ENCODE measurements around the gene UFD1.

Gene UFD1

GRCh38 chr22:19503367-19503766, 24.4 kb upstream of the UFD1 start:
- TF ChIP-seq FOXP2 (optimal IDR thresholded peaks at IDR 0.05; ENCODE audit: borderline replicate concordance, extremely low read depth, extremely low read length, insufficient read depth) (no peak), POLR2AphosphoS5 (IDR thresholded peaks at IDR 0.05; ENCODE audit: low read depth, low read length) (no peak), SIN3A (IDR thresholded peaks at IDR 0.05; ENCODE audit: borderline replicate concordance, insufficient read depth, low read length) (no peak), TAF1 (IDR thresholded peaks at IDR 0.05; ENCODE audit: borderline replicate concordance, insufficient read depth, low read length) (no peak)
- TF ChIP-seq, protein P1, sequence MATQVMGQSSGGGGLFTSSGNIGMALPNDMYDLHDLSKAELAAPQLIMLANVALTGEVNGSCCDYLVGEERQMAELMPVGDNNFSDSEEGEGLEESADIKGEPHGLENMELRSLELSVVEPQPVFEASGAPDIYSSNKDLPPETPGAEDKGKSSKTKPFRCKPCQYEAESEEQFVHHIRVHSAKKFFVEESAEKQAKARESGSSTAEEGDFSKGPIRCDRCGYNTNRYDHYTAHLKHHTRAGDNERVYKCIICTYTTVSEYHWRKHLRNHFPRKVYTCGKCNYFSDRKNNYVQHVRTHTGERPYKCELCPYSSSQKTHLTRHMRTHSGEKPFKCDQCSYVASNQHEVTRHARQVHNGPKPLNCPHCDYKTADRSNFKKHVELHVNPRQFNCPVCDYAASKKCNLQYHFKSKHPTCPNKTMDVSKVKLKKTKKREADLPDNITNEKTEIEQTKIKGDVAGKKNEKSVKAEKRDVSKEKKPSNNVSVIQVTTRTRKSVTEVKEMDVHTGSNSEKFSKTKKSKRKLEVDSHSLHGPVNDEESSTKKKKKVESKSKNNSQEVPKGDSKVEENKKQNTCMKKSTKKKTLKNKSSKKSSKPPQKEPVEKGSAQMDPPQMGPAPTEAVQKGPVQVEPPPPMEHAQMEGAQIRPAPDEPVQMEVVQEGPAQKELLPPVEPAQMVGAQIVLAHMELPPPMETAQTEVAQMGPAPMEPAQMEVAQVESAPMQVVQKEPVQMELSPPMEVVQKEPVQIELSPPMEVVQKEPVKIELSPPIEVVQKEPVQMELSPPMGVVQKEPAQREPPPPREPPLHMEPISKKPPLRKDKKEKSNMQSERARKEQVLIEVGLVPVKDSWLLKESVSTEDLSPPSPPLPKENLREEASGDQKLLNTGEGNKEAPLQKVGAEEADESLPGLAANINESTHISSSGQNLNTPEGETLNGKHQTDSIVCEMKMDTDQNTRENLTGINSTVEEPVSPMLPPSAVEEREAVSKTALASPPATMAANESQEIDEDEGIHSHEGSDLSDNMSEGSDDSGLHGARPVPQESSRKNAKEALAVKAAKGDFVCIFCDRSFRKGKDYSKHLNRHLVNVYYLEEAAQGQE (IDR thresholded peaks at IDR 0.05; ENCODE audit: insufficient read depth in 1 of 2, low read depth in 2 of 2, low read length in 2 of 2), result no peak

- TF ChIP-seq TAF1 (IDR thresholded peaks at IDR 0.05; ENCODE audit: borderline replicate concordance, insufficient read depth, low read length), result no peak
- no peak for TF ChIP-seq POLR2AphosphoS5 (IDR thresholded peaks at IDR 0.05; ENCODE audit: low read depth, low read length)
- no peak for TF ChIP-seq SIN3A (IDR thresholded peaks at IDR 0.05; ENCODE audit: borderline replicate concordance, insufficient read depth, low read length)
- no peak for TF ChIP-seq FOXP2 (optimal IDR thresholded peaks at IDR 0.05; ENCODE audit: borderline replicate concordance, extremely low read depth, extremely low read length, insufficient read depth)
- TF ChIP-seq, protein P1 (IDR thresholded peaks at IDR 0.05; ENCODE audit: insufficient read depth in 1 of 2, low read depth in 2 of 2, low read length in 2 of 2), result no peak
These were observed 23.0 kb upstream of the UFD1 start for GRCh38 chr22:19501897-19502447.

DNA sequence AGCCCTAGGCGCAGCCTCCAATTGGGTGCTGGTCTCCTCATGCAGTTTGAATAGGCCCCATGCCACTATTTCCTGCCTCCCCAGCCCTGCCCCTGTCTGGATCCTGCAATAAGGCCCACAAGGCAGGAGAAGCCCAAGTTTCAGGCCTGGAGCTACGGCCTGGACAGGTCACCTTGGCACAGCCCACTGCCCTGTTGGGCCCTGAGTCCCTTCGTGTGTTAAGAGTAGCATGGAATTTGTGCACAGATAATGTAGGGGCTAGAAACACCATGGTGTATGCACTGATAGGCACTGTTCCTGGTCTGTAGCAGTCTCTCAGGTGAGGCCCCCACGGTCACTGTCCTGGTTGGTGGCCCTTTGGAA, 20.9 kb upstream of the UFD1 start:
- no peak for TF ChIP-seq TAF1 (IDR thresholded peaks at IDR 0.05; ENCODE audit: borderline replicate concordance, insufficient read depth, low read length)
- no peak for TF ChIP-seq FOXP2 (optimal IDR thresholded peaks at IDR 0.05; ENCODE audit: borderline replicate concordance, extremely low read depth, extremely low read length, insufficient read depth)
- no peak for TF ChIP-seq POLR2AphosphoS5 (IDR thresholded peaks at IDR 0.05; ENCODE audit: low read depth, low read length)
- TF ChIP-seq, protein P1 (IDR thresholded peaks at IDR 0.05; ENCODE audit: insufficient read depth in 1 of 2, low read depth in 2 of 2, low read length in 2 of 2), result no peak
- no peak for TF ChIP-seq SIN3A (IDR thresholded peaks at IDR 0.05; ENCODE audit: borderline replicate concordance, insufficient read depth, low read length)

DNA sequence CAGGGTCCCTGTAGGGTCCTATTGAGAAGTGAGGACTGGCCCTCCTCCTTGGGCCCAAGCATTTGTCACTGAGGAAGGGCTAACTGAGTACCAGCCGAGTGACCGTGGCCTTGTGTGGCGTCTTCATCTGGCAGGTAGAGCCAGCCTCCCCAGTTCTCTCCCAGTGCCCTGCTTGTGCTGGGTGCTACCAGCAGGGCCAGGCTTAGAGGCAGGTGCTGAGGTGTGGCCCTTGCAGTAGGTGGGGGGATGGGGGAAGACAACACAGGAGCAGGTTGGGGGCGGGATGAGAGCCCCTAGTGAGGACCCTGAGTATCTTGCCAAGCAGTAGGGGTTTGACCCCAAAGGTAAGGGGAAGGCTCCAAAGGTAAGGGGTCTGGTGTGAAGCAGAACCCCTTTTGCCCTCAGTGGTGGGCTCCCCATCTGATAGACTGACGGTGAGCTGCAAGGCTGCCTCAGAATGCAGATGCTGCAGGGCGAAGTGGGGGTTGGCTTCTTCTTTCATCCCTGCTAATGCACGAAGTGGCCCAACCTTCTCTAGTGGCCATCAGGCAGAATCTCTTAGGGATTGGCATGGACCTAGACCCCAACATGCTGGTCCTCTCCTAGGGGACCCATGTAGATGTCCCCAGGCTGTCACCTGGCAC, 20.4 kb upstream of the UFD1 start:
- TF ChIP-seq POLR2AphosphoS5 (IDR thresholded peaks at IDR 0.05; ENCODE audit: low read depth, low read length) (no peak), SIN3A (IDR thresholded peaks at IDR 0.05; ENCODE audit: borderline replicate concordance, insufficient read depth, low read length) (no peak), FOXP2 (optimal IDR thresholded peaks at IDR 0.05; ENCODE audit: borderline replicate concordance, extremely low read depth, extremely low read length, insufficient read depth) (no peak), TAF1 (IDR thresholded peaks at IDR 0.05; ENCODE audit: borderline replicate concordance, insufficient read depth, low read length) (no peak)
- TF ChIP-seq, protein P1 (IDR thresholded peaks at IDR 0.05; ENCODE audit: insufficient read depth in 1 of 2, low read depth in 2 of 2, low read length in 2 of 2), result no peak
